ENCODE data around the gene OVOL2. TPM values are rescaled to one million over a fixed set of nuclear protein-coding genes. Genes with fewer than 3 reads are reported as not detected.

The OVOL2 gene
- total and polyA plus RNA-seq, 4 donors = 0.13 to 0.17 TPM; not detected in 2

DNA sequence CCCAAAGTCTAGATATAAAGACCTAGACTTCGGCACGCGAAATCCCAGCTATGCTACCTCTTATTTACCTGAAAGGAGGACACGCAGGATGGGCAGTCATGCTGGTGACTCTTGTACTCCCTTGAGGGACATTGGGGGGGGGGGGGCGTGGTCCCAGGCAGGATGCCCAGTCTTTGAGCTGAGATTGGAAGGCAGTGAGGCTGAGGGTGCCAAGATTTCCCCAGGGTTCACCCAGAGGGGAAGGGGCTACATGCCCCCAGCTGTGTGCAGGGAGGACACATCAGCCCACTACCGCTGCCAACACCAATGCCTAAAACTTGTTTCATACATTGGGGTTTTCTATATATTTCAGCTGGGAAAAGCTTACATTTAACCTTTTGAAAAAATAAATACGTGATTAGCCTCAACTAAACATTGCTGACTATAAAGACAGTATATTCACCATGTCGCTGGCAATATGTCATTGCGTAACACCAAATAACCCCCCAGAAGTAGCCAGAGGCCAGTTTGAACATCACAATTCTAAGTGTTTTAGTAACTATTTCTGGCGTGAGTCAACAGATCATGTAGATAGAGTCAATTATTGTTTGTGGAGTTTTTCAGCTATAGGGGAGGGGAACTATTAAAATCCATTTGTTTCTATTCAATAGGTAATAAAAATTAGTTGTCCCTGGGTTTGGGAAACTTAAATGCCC, 67.3 kb downstream of the OVOL2 start:
- DNase-seq (ENCODE audit: low spot score) = no peak
- Histone ChIP-seq H3K27me3 (ENCODE audit: control insufficient read depth in 4 of 4, insufficient read depth in 4 of 4, low read length in 3 of 4) (no peaks in the 10 kb centered on the region), H3K36me3 (ENCODE audit: control insufficient read depth in 4 of 4, insufficient read depth in 3 of 4, low read depth in 1 of 4, low read length in 3 of 4) (peaks cover 0 to 2% (median 0%) of the 10 kb centered on the region in 4 donors), H3K27ac (ENCODE audit: low read depth in 1 of 2, low read length in 2 of 2) (no peak overlapping the region), H3K4me3 (ENCODE audit: low read depth in 1 of 3, low read length in 3 of 3) (no peak overlapping the region), H3K9ac (ENCODE audit: low read depth in 1 of 2, low read length in 2 of 2) (no peak overlapping the region), H3K4me1 (ENCODE audit: control insufficient read depth in 4 of 4, insufficient read depth in 4 of 4, low read length in 3 of 4) (peaks cover 1 to 12% (median 10%) of the 10 kb centered on the region in 4 donors), H3K9me3 (ENCODE audit: control insufficient read depth in 4 of 4, low read length in 3 of 4) (no peaks in the 10 kb centered on the region)
- WGBS = 87% methylated on average over 10 of the region's 10 CpGs
- TF ChIP-seq GABPA (IDR thresholded peaks at IDR 0.05 in 1 of 2, conservative IDR thresholded peaks at IDR 0.05 in 1 of 2) = no peak
- TF ChIP-seq RXRA (IDR thresholded peaks at IDR 0.05) = no peak
- TF ChIP-seq HNF4G (IDR thresholded peaks at IDR 0.05) = no peak
- no peak for TF ChIP-seq FOXA2 (IDR thresholded peaks at IDR 0.05)
- TF ChIP-seq, protein P1, sequence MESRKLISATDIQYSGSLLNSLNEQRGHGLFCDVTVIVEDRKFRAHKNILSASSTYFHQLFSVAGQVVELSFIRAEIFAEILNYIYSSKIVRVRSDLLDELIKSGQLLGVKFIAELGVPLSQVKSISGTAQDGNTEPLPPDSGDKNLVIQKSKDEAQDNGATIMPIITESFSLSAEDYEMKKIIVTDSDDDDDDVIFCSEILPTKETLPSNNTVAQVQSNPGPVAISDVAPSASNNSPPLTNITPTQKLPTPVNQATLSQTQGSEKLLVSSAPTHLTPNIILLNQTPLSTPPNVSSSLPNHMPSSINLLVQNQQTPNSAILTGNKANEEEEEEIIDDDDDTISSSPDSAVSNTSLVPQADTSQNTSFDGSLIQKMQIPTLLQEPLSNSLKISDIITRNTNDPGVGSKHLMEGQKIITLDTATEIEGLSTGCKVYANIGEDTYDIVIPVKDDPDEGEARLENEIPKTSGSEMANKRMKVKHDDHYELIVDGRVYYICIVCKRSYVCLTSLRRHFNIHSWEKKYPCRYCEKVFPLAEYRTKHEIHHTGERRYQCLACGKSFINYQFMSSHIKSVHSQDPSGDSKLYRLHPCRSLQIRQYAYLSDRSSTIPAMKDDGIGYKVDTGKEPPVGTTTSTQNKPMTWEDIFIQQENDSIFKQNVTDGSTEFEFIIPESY (IDR thresholded peaks at IDR 0.05) = no peak
- TF ChIP-seq, protein P2, sequence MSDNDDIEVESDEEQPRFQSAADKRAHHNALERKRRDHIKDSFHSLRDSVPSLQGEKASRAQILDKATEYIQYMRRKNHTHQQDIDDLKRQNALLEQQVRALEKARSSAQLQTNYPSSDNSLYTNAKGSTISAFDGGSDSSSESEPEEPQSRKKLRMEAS (IDR thresholded peaks at IDR 0.05) = no peak
- TF ChIP-seq, protein P3, sequence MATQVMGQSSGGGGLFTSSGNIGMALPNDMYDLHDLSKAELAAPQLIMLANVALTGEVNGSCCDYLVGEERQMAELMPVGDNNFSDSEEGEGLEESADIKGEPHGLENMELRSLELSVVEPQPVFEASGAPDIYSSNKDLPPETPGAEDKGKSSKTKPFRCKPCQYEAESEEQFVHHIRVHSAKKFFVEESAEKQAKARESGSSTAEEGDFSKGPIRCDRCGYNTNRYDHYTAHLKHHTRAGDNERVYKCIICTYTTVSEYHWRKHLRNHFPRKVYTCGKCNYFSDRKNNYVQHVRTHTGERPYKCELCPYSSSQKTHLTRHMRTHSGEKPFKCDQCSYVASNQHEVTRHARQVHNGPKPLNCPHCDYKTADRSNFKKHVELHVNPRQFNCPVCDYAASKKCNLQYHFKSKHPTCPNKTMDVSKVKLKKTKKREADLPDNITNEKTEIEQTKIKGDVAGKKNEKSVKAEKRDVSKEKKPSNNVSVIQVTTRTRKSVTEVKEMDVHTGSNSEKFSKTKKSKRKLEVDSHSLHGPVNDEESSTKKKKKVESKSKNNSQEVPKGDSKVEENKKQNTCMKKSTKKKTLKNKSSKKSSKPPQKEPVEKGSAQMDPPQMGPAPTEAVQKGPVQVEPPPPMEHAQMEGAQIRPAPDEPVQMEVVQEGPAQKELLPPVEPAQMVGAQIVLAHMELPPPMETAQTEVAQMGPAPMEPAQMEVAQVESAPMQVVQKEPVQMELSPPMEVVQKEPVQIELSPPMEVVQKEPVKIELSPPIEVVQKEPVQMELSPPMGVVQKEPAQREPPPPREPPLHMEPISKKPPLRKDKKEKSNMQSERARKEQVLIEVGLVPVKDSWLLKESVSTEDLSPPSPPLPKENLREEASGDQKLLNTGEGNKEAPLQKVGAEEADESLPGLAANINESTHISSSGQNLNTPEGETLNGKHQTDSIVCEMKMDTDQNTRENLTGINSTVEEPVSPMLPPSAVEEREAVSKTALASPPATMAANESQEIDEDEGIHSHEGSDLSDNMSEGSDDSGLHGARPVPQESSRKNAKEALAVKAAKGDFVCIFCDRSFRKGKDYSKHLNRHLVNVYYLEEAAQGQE (IDR thresholded peaks at IDR 0.05) = no peak
- no peak for TF ChIP-seq RAD21 (IDR thresholded peaks at IDR 0.05)
- TF ChIP-seq YY1 (IDR thresholded peaks at IDR 0.05) = no peak
- TF ChIP-seq EGR1 (IDR thresholded peaks at IDR 0.05; ENCODE audit: low read depth in 2 of 2) = no peak
- no peak for TF ChIP-seq ATF3 (IDR thresholded peaks at IDR 0.05)
- no peak for TF ChIP-seq TAF1 (conservative IDR thresholded peaks at IDR 0.05)
- TF ChIP-seq SP1 (IDR thresholded peaks at IDR 0.05) = no peak
- TF ChIP-seq HNF4A (conservative IDR thresholded peaks at IDR 0.05) = no peak
- TF ChIP-seq, protein P4, sequence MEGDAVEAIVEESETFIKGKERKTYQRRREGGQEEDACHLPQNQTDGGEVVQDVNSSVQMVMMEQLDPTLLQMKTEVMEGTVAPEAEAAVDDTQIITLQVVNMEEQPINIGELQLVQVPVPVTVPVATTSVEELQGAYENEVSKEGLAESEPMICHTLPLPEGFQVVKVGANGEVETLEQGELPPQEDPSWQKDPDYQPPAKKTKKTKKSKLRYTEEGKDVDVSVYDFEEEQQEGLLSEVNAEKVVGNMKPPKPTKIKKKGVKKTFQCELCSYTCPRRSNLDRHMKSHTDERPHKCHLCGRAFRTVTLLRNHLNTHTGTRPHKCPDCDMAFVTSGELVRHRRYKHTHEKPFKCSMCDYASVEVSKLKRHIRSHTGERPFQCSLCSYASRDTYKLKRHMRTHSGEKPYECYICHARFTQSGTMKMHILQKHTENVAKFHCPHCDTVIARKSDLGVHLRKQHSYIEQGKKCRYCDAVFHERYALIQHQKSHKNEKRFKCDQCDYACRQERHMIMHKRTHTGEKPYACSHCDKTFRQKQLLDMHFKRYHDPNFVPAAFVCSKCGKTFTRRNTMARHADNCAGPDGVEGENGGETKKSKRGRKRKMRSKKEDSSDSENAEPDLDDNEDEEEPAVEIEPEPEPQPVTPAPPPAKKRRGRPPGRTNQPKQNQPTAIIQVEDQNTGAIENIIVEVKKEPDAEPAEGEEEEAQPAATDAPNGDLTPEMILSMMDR (IDR thresholded peaks at IDR 0.05; ENCODE audit: low read depth, low read length, missing input control) = no peak
- no peak for TF ChIP-seq JUND (IDR thresholded peaks at IDR 0.05)
